NCI-H2196 (cell line): ENCODE data around the gene GMPPB.
A peak's percentile ranks its signal among the peaks of the same experiment; 100 is the strongest.
"Not testable (repeated sequence)": the region's sequence is repeated elsewhere in the genome, so short reads cannot be mapped to it uniquely, and the experiment has no call there.

ENCODE experiments used
- DNase-seq: peaks from one replicate; lab custom pipeline; 2025; ENCODE audit not compliant: unreplicated experiment; lab: John Stamatoyannopoulos, UW

Gene GMPPB

DNA sequence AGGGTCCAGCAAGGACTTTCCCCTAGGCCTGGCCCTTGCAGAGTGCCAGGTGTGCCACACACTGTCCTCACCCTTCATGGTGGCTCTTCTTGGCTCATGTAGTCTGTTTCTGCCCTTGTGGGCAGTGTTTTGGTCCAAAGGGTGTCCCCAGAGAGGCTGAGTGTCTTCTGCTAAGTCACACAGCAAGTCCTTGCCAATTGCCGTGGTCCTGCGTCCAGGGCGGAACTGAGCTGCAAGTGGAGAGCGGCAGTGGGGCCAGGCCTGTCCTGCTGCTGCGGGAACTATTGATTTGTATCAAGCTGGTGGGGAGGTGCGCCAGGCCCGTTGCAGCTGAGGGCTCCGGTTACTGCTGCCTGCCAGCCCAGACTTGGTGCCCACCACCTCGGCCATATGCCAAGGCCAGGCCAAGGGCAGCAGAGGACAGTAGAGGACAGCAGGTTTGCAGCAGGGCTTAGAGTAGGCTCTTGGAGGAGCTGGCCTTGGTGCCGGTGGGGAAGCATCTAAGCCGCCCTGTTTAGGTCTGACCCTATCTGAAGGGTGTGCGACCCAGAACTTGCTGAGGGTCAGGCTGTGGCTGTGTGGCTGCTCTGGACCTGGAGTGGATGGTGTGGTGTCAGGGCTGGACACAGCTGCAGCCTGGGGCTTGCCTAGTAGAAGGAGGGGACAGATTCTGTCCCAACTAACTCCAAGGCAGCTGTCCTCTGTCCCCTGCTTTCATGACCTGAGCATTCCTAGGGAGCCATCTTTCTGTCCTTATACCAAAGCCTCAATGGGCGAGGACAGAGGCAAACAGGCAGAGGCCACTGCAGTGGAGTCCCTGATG is 8.8 kb downstream of the GMPPB start:
- no peak for DNase-seq

DNA sequence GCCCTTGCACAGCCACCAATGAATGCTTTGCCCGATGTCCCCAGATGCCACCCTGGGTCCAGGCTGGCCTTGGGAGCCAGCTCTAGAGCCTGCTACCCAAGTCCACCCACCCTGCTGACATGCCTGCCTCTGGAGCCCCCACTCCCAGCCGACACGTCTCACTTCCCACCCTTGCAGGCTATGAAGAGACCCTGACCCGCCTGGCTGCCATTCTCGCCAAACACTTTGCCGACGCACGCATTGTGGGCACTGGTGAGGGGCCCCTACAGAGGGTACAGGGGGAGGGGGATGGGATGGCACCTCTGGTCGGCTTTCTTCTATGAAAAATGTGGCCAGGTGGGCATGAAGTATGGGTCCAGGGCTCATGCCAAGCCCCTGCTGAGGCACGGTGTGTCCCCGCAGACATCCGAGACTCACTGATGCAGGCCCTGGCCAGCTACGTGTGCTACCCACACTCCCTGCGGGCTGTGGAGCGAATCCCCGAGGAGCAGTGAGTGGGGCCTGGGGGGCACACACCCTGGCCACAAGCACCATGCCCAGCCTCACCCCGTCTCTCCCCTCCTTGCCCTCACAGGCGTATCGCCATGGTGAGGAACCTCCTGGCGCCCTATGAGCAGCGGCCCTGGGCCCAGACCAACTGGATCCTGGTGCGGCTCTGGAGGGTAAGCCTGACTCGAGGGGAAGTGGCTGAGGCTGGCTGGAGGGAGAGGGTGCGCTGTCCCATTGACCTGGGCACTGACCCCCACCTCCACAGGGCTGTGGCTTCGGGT is 10.2 kb downstream of the GMPPB start:
- DNase-seq: no peak

DNA sequence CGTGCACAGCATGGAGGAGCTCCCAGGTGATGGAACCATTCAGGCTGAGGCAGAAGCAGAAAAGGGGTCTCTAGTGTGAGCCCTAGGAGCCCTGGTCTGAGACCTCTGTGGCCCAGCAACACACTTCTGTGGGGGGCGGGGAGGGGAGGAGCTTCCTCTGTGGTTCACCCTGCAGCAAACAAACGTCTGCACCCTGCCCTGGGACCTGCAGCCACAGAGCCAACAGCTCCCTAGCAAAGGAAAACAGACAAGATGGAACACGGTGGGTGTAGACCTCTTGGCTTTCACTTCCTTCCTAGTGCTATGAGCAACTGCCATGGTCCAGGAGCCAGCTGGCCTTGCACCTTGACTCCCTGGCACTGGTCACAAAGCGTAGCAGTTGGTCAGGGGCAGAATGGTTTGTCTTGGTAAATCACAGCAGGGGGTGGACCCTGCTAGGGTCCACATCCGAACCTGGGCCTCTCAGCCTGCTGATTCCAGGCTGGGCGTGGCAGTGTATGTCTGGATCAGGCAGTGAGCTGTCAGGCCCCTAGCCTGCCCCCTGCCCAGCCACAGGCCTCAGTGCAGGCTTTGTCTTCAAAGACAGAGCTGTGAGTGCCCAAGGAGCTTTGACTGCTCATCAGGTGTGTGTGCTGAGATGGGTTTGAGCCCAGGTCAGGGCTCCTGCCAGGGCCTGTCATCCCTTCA is 11.0 kb downstream of the GMPPB start:
- DNase-seq: no peak

DNA sequence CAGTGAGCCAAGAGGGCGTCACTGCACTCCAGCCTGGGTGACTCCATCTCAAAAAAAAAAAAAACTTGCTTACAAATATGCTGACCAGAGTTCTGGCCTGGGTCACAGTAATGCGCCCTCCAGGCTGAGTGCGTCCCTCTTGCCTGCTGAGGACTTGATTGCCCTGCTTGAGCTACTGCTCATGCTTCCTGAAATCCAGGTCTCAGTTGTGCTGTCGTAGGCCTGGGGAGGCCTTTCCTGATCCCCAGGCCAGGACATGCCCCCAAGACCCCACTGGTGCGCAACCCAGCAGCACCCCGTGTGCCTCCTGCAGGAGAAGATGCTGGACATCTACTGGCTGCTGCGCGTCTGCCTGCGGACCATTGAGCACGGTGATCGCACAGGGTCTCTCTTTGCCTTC is 11.6 kb downstream of the GMPPB start:
- no peak for DNase-seq

DNA sequence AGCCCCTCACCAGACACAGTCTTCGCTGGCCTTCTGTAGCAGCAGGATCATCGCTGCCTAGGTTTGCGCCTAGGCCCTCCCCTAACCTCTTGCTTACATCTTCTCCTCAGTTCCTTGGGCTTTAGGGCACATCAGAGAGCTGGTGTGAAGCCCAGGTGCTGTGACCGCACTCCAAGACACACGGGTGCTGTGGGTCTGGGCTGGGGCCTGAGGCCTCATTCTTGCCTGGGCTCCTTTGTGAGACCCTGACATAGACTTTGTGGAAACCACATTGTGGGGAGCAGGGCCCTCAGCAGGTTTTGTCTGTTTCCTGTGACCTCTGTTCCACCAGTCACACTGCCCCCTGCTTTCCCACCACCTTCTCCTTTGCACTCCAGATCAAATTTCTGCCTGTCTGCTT is 12.3 kb downstream of the GMPPB start:
- no peak for DNase-seq

DNA sequence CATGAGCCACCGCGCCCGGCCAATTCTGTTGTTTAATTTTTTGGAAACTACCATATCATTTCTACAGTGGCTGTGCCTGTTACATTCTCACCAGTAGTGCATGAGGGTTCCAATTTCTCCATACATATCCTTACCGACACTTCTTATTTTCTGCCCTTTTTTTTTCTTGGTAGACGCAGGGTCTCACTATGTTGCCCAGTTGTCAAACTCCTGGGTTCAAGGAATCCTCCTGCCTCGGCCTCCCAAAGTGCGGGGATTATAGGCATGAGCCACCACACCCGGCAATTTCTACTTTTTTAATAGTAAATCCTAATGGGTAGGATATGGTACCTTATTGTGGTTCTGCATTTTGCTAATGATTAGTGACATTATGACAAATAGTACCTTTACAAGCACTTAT is 13.9 kb downstream of the GMPPB start:
- DNase-seq: no peak

DNA sequence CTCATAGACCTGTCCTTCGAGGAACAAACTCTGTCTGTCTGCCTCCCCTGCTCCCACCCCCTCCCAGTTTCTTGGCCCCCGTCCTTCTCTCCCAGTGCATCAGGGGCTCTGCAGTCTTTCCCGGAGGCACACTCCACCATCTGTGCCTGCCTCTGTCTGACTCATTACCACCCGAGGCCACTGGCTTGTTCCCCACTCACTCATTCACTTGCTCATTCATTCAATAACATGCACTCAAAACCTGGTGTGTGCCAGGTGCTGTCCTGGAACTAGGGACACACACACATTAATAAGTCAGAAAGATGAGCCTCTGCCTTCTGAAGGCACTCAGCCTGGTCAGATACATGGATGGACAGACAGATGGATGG is 16.7 kb downstream of the GMPPB start:
- DNase-seq: no peak

DNA sequence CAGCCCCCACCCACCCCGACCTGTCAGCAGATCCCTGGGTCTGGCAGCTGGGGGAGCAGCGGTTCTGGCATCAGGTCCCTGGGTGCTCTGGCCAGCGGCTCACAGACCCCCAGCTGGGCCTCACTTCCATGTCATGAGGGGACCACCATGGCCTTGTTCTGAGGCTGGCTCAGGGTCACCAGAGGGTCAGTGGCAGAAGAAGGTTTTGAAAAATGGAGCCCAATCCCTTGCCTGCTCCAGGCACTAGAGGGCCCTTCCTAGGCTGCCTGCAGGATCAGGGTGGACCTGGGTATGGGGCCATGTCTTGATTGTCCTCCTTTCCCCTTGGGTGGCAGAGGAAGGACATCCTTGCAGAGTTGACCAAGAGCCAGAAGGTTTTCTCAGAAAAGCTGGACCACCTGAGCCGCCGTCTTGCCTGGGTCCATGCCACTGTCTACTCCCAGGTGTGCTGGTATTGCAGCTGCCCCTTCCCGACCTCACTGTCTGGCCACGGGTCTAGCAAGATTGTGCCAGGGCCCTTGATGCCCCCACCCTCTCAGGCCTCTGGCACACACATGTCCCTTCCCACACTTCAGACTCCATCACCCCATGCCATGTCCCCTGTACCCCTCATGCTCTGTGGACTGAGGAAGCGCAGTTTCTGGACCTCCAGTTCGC is 17.2 kb downstream of the GMPPB start:
- no peak for DNase-seq

DNA sequence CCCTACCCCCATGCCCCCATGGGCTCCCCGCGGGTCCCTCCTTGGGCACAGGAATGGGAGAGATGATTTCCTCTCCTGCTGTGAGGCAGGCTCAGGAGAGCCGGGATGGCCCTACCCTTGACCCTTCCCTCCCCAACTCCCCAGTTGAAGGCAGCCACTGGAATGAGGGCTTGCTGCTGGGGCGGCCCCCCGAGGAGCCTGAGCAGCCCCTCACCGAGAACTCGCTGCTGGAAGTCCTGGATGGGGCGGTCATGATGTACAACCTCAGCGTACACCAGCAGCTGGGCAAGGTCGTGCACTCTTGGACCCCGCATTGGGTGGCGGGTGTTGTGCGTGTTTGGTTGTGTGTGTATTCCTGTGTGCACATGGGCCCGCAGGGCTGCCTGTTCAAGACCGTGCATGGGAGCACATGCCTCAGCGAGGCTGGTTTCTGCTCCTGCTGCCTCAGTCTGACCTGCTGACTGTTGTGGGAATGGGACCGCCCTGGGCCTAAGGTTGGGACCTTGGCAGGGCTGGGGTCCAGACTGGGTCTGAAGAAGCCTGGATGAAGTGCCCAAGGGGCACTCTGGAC is 18.3 kb downstream of the GMPPB start:
- no peak for DNase-seq

DNA sequence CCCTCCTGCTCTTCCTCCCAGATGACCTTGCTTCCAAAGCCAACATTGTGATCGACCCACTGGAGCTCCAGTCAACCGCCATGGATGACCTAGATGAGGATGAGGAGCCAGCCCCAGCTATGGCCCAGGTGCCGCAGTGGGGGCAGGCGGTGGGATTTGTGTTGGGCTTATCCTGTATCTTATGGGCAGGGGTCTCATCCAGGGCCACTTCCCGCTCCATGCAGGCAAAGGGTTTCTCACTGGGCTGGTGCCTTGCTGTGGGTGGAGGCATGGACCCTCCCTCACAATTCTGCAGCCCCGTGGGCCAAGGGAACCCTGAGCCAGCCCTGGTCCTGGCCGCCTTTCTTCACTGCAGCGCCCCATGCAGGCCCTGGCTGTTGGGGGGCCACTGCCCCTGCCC is 19.1 kb downstream of the GMPPB start:
- DNase-seq: no peak

DNA sequence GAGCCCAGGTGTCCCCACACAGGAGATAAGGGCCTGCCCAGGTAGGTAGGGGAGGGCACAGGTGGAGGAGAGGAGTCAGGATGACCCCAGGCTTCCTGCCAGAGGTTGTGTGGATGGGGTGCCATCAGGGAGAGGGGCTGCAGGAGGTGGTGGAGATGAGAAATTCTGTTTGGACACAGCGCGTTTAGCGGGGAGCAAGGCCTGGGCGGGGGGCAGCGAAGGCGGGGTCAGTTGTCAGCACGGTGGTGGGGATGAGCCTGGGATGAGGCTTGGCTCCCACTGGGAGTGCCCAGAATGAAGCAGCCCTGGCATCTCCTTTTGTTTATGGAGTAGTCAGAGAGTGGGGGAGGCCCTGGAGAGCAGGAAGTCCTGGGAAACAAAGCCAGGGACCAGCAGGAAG is 19.8 kb downstream of the GMPPB start:
- DNase-seq: no peak

DNA sequence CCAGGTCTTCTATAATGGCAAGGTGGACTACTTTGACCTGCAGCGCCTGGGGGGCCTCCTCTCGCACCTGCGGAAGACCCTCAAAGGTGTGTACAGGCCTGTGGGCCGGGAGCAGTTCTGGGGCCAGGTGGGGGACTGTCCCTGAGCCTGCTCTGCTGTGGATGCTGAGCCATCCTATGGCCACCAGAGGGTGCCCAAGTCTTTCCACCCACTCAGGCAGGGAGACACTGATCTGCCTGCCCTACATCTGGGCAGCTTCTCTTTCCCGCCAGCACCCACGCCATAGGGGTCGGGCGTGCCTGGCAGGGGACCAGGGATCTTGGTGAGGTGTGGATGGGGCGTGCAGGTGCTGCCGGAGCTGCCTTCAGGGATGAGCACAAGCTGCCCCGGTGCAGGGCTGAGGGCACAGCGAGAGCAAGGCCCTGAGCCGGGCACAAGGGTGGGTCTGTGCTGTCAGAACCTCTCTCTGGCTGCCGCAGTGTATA is 20.3 kb downstream of the GMPPB start:
- peak; percentile 60 for DNase-seq

DNA sequence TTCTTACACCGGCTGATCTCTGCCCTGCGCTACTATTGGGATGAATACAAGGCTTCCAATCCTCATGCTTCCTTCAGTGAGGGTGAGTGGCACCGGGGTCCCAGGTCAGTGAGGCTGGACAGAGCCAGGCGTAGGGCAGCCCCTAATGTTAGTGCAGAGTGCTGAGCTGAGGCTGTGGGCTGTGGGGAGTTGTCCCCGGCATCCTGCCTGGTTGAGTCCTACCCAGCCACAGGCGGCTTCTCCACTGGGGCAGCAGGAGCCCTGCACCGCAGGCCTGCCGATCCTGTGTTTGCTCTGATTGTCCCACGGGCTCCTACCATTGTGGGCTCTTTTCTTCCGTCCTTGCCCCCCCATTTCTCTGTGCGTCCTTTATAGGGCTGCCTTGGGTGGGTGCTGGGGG is 21.1 kb downstream of the GMPPB start:
- no peak for DNase-seq

DNA sequence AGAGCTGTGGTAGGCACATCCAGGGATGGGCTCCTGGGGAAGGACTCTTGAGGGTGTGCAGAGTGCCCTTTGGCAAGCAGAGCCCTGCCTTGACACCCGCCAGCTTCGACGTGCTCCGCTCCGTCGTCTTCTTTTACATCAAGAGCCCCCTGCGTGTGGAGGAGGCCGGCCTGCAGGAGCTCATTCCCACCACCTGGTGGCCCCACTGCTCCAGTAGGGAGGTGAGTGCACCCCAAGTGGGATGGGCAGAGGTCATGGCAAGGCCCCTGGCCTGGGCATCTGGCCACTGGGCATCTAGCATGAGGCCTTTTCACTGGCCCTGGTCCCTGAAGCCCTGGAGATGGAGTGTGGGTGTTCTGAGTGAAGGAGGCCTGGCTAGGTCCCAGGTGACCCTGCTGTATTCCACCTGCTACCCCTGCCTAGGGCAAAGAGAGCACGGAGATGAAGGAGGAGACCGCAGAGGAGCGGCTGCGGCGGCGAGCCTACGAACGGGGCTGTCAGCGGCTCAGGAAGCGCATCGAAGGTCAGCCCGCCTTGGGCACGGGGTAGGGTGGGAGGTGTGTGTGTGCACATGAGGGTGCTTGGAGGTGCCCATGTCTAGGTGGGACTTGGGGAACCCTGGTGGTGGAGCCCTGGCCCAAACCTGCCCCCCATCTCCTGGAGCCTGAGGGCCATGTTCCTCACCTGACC is 22.2 kb downstream of the GMPPB start:
- no peak for DNase-seq

DNA sequence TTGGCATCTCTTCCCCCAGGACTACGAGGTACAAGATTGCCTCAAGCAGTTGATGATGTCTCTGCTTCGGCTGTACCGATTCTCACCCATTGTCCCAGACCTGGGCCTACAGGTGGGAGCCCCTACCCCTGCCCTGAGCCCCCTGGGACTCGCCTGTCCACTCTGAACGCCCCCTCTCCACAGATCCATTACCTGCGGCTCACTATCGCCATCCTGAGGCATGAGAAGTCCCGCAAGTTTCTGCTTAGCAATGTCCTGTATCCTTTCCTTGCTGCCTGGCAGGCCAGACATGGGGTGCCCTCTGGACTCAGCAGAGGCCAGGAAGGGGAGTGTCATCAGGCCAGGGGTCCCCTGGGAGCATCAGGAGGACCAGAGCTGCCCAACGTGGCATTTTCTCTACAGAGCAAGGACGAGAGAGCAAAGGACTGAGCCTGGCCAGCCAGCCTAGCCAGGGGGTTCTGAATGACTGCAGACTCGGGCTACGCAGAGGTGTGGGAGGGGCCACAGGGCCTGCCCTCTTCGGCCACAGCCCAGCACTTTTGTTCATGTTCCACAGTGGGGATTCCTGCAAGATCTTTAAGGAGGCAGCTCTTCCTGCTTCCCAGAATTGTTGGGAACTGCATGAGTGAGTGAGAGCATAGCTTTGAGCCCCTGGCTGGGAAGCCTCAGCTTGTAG is 23.2 kb downstream of the GMPPB start:
- no peak for DNase-seq

DNA sequence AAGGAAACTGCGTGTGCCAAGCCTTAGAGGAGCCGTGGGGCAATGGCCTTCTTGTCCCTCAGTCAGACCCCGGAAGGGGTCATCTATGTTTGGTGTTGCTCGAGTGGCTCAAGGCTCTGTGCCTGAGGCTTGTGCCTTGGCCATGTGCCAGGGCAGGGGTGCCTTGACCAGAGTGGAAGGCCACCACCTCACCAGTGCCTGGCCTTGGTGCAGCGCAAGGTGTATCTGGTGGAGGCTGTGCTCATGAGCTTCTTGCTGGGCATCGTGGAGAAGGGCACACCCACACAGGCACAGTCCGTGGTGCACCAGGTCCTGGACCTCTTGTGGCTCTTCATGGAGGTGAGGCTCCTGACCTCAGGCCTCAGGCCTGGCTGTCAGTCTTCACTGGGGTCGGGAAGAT is 23.7 kb downstream of the GMPPB start:
- no peak for DNase-seq

DNA sequence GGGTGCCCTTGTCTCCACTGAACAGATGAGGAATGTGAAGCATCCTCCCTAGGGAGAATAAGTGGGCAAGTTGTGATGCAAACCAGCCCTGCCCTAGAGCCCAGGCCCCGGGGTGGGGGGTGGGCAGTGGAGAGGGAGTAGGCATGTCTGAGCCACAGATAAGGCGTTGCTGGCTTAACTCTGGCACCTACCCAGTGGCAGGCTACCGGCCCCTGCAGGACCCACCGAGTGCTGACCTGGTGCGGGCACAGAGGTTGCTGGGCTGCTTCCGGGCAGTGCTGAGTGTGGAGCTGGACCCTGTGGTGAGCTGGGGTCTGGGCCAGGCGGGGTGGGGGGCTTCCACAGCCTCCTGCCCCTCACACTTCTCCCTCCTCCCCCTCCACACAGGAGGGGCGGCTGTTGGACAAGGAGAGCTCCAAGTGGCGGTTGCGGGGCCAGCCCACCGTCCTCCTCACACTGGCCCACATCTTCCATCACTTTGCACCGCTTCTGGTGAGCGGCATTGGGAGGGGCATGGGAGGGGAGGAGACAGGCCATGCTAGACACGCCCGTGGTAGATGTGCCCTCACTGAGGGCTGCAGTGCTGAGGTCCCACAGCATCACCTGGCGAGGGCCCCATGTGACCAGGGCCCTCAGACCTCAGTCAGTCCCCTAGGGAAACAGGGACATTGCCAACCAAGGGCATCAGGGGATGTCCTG is 24.3 kb downstream of the GMPPB start:
- DNase-seq: no peak

DNA sequence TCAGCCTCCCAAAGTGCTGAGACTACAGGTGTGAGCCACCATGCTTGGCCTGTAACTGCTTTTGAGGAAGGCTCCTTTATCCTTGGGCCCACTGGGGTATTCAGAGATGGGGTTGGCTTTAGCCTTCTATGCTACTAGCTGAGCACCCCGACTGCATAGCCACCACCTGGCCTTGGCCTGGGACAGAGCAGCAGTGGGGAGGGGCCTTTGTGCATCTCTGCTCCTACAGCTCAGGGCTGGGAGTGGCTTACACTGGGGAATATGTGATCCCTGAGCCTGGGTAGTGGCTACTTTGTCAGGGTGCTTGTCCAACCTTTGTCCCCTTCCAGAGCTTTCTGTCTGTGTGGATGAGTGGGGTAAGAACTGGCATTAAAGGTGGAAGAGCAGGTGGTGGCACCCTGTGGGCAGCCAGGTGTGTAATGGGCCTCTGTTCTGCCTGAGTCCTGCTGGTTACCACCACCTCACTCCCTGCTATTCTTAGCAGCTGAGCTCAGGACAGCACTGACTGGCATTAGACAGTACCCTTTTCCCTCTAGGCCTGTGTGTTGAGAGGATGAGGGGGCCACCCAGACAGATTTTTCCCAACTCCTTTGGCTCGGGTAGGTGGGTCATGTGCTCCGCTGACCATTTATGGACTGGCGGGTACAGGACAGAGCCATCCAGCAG is 28.3 kb downstream of the GMPPB start:
- not testable (repeated sequence) for DNase-seq
